GM21447 (cell line): ENCODE measurements around the gene DHX16.
A peak's percentile ranks its signal among the peaks of the same experiment; 100 is the strongest.
"Not testable (repeated sequence)": the region's sequence is repeated elsewhere in the genome, so short reads cannot be mapped to it uniquely, and the experiment has no call there.

ENCODE experiments used
- ATAC-seq: cut with Tn5 transposase; IDR thresholded peaks from one replicate; pipeline ENCODE4 v1.9.1; 2021; ENCODE audit not compliant: unreplicated experiment

Gene DHX16

DNA sequence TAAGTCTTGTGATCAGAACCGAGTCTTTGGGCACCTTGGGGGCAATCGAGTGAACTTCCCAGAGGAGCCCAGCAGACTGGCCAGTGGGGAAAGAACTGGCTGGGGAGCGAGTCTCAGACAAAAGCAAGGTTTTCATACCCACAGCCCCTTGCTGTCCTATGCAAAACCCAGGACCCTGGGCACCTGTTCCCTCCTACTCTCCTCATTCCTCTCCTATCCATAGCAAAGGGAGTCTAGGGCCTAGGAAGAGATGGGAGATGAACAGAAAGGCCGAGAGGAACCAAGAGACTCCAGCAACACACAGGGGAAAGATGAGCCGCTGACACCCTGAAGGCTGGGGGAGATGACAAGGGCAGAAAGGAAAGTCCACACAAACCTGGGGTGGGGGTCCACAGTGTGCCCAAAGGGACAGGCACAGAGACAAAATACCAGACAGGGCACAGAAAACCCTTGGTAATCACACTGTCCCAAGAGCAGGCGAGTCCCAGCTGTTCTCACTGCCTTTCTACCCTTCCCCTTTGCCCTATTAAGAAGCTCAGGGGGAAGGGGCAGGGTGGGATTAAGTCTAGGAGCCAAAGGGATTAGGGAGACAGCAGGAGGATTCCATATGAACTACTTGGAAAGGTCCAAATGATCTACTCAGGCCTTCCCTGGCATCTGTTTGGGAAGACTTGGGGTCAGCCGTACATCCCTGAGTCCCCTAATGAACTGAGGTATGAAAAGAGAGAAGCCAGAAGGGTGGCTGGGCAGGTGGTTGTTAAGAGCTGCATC, 7.1 kb upstream of the DHX16 start:
- no peak for ATAC-seq

- ATAC-seq = no peak
Measured at GRCh38 chr6:30678964-30679726, 6.3 kb upstream of the DHX16 start.

DNA sequence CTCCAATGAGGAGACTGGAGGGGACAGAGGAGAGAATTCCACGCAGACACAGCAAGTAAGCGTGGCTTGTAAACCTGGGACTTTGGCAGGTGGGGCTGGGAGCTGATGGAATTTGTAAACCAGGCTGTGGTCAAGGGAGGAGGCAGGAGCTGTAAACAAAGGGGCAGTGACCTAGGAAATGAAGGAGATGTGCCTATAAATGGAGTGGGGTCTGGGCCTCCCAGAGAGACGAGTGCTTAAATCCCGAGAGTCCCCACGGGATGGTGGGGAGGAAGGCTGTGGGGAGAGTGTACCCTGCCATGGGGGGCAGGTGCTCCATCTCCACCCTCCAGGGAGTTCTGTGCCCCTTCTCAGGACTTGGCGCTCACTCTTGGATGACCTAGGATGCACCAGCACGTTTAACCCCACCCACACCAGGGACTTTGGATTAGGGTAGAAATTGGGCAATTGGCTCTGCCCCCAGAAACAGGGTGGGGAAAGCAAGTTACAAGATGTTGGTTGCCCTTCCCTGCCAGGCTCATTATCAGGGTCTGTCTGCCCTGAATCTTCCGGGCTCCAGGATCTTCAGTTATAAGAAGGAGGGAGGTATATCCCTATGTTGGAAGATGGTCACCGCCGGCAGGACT, 4.0 kb upstream of the DHX16 start:
- ATAC-seq = no peak

DNA sequence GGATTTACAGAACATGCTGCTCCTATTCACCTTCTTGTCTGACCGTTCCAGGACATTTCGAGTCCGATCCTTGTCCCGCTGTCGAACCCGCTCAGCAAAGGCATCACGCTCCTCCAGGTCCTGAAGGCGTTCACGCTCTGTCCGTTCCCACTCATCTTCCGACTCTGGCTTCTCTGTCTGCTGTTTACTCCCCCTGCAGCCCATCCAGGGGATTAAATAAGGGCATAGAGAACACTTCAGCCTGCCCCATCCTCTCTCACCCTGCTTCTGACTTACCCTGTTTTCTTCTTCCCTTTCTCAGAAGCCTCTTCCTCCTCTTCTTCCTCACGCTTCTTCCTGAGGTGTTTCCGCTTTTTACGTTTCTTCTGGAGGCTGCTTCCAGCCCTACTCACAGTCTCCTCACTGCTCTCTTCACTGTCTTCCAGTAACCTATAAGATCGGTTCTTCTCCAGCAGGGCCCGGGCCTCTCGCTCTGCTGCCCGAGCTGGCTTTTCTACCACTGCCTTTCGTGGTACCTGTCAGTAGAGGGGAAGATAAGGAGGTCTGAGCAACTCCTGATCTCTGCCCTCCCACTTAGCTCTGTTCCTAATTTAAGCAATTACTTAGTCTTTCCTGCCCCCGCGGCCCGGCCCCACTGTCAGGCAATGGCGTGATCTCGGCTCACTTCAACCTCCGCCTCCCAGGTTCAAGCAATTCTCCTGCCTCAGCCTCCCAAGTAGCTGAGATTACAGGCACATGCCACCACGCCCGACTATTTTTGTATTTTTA, 1.9 kb downstream of the DHX16 start:
- ATAC-seq = no peak

DNA sequence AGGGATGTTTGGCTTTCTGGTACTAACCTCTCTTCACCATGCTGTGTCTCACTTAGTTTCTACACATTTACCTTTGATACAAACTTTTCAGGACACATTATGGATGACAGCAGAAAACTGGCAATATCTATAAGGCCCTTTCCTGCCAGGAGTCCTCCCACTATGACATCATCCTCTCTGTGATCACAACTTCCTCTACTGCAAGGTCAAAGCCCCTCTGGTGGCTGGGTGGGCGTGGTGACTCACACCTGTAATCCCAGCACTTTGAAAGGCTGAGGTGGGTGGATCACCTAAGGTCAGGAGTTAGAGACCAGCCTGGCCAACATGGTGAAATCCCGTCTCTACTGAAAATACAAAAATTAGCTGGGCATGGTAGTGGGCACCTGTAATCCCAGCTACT, 6.5 kb downstream of the DHX16 start:
- ATAC-seq = not testable (repeated sequence)

GRCh38 chr6:30664994-30665767, 7.6 kb downstream of the DHX16 start:
- ATAC-seq = no peak

GRCh38 chr6:30657922-30658321, 14.9 kb downstream of the DHX16 start:
- ATAC-seq = not testable (repeated sequence)

DNA sequence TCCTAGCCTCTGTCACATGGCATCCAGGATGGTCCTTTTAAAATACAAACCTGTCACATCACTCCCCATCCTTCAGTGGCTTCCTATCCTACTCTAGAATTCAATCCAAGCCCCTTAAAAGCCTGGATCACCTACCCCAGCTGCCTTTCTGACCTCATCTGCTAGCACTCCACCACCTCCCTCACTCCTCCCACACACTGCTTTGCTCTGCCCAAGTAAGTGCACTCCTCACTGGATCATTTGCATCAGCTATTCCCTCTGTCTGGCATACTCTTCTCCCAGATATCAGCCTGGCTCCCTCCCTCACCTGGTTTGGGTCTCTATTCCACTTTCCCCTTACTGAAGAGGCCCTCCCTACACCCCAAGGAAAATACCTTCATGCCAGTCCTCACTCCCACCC, 15.4 kb downstream of the DHX16 start:
- ATAC-seq = no peak

GRCh38 chr6:30656513-30656912, 16.3 kb downstream of the DHX16 start:
- ATAC-seq = no peak

DNA sequence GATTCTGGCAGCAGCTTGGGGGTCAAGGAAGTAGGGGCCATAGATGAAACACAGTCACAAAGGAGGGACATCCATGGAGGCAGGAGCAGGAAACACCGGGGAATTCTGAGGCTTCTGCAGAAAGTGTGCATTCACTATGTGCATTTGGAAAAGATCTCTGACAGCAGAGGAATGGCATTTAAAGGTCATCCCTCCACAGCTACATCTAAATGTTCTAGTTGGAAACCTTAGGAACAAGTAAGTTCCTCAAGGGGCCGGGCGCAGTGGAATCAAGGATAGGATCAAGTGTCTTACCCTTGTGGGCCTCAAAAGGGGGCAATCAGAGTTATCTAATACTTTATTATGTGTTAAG, 17.1 kb downstream of the DHX16 start:
- no peak for ATAC-seq

GRCh38 chr6:30654798-30655742, 17.7 kb downstream of the DHX16 start:
- ATAC-seq = no peak

DNA sequence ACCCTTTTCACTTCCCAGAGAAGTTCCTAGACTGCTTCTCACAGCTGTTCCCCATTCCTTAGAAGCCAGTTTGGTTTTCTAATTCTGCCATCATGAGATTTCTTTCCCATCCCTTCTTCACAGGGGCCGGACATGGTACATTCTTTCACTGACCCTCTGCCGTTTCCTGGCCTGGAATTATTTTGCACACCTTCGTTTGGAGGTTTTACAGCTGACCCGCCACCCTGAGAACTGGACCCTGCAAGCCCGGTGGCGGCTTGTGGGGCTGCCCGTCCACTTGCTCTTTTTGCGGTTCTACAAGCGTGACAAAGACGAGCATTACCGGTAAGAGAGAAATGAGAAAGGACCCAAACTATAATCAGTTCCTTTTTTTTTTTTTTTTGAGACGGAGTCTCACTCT, 21.7 kb downstream of the DHX16 start:
- ATAC-seq = no peak

GRCh38 chr6:30647242-30648116, 25.3 kb downstream of the DHX16 start:
- ATAC-seq = peak; percentile 58

- peak; percentile 47 for ATAC-seq
Measured at GRCh38 chr6:30646450-30647241, 26.2 kb downstream of the DHX16 start, which contains the start of gene C6orf136. C6orf136 (plus strand) TSS chr6:30647133; CDS start chr6:30647232, 99 bp downstream.

DNA sequence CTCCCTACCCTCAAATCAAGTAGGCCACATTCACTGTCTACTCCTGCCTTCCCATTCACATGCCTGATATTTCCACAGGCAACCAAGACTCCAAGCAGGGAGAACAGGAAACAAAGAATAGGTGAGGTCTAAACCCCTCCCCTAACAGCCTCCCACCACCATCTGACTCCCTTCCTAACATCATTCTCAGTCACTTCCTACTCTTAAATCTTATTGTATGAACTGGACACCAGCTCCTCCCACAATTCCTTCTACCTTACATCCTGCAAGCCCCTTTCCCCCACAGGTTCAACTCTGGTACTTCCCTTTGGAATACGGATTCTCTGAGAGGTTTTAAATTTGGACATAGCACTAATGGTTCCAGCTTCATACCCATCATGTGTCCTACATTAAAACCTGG, 26.8 kb downstream of the DHX16 start:
- ATAC-seq = no peak

GRCh38 chr6:30644769-30645168, 28.0 kb downstream of the DHX16 start:
- ATAC-seq = no peak

GRCh38 chr6:30643656-30644055, 29.1 kb downstream of the DHX16 start:
- ATAC-seq = no peak

DNA sequence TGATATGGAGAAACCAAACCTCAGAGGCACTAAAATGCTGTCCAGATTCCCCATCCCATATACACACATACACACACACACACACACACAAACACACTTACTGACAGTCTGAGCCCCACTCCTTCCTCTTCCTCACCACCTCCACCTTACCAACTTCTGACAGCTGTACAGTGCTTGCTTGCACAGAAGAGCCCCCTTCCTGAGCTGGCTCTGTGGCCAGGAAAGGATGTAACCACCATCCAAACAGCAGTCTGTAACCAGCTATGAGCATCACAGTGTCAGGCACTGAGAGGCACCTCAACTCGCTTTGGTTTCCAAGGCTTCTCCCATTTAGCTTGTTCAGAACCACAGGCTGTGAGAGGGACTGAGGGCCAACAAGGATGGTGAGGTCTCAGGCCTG, 31.8 kb downstream of the DHX16 start:
- ATAC-seq = no peak
